PC-3 (cell line): ENCODE measurements around the gene SLIT1. TPM values are rescaled to one million over a fixed set of nuclear protein-coding genes. Genes with fewer than 3 reads are reported as not detected.

Source experiments
- ATAC-seq: fragments of 200-7000 bp; cut with Tn5 transposase; 2 replicates; pipeline ENCODE4 v1.9.1; 2020; ENCODE audit warnings: mild to moderate bottlenecking, moderate library complexity
- BruUV-seq: library from RNA; stranded (reverse); fragments of 400-500 nt; replicated peaks from 2 replicates; lab custom pipeline; 2021; lab: Mats Ljungman, UMichigan
- CTCF ChIA-PET: fragments of 300-600 bp; sonication (Branson Sonifier 250); formaldehyde crosslinking; loops from one replicate; lab custom pipeline; 2022; ENCODE audit warnings: antibody characterized with exemption; lab: Charles Lee
- POLR2A ChIA-PET: fragments of 300-600 bp; sonication (Branson Sonifier 250); formaldehyde crosslinking; loops from one replicate; lab custom pipeline; 2022; ENCODE audit warnings: antibody characterized with exemption; ENCODE audit not compliant: unreplicated experiment; lab: Charles Lee
- DNase-seq: peaks from one replicate; pipeline ENCODE4 v3.0.0-alpha.2; 2015
- H2AFZ ChIP-seq: fragments of 300-600 bp; sonication (generic); 2 replicates; pipeline ENCODE4 v1.6.0; 2016; ENCODE audit warnings: antibody characterized with exemption, low read length
- H3F3A ChIP-seq: fragments of 300-600 bp; sonication (generic); one replicate; pipeline ENCODE4 v1.6.0; 2017; ENCODE audit warnings: antibody characterized with exemption, low read length, control low read depth, mild to moderate bottlenecking; ENCODE audit not compliant: unreplicated experiment
- H3K27ac ChIP-seq: fragments of 300-600 bp; sonication (generic); 2 replicates; pipeline ENCODE4 v1.5.1; 2016; ENCODE audit warnings: mild to moderate bottlenecking, low read length
- H3K27me3 ChIP-seq: fragments of 300-600 bp; sonication (generic); 2 replicates; pipeline ENCODE4 v1.6.1; 2016; ENCODE audit warnings: low read length, mixed read lengths
- H3K36me3 ChIP-seq: fragments of 300-600 bp; sonication (generic); 2 replicates; pipeline ENCODE4 v1.6.1; 2016; ENCODE audit warnings: low read depth, mixed run types, low read length, mixed read lengths
- H3K4me1 ChIP-seq: fragments of 300-600 bp; sonication (generic); 2 replicates; pipeline ENCODE4 v1.5.1; 2016; ENCODE audit warnings: low read length; ENCODE audit not compliant: insufficient read depth
- H3K4me2 ChIP-seq: fragments of 300-600 bp; sonication (generic); 2 replicates; pipeline ENCODE4 v1.6.0; 2016; ENCODE audit warnings: low read length
- H3K4me3 ChIP-seq: fragments of 300-600 bp; sonication (generic); 2 replicates; pipeline ENCODE4 v1.5.1; 2016; ENCODE audit warnings: mild to moderate bottlenecking, low read length, mixed read lengths
- H3K79me2 ChIP-seq: fragments of 300-600 bp; sonication (generic); 2 replicates; pipeline ENCODE4 v1.6.1; 2017; ENCODE audit warnings: low read length, mixed read lengths
- H3K9ac ChIP-seq: fragments of 300-600 bp; sonication (generic); 2 replicates; pipeline ENCODE4 v1.6.0; 2016; ENCODE audit warnings: mild to moderate bottlenecking, low read length
- H3K9me2 ChIP-seq: fragments of 300-600 bp; sonication (generic); replicated peaks from 2 replicates; pipeline ENCODE4 v1.6.1; 2016; ENCODE audit warnings: mixed run types, low read length, mixed read lengths
- H3K9me3 ChIP-seq: fragments of 300-600 bp; sonication (generic); 2 replicates; pipeline ENCODE4 v1.6.1; 2016; ENCODE audit warnings: low read length, mixed read lengths
- H4K20me1 ChIP-seq: fragments of 300-600 bp; sonication (generic); 2 replicates; pipeline ENCODE4 v1.6.1; 2016; ENCODE audit warnings: low read length, mixed read lengths
- CTCF ChIP-seq: fragments of 300-600 bp; sonication (generic); conservative IDR thresholded peaks from 2 replicates; pipeline ENCODE4 v1.5.1; 2017; ENCODE audit warnings: antibody characterized with exemption, low read depth, mild to moderate bottlenecking, low read length
- EZH2 ChIP-seq: fragments of 300-600 bp; sonication (generic); IDR thresholded peaks from one replicate; pipeline ENCODE4 v1.6.1; 2017; ENCODE audit warnings: antibody characterized with exemption, mild to moderate bottlenecking, low read length; ENCODE audit not compliant: unreplicated experiment
- EZH2phosphoT487 ChIP-seq: fragments of 300-600 bp; sonication (generic); IDR thresholded peaks from 2 replicates; pipeline ENCODE4 v1.6.1; 2018; ENCODE audit warnings: mild to moderate bottlenecking, antibody characterized with exemption, low read length, borderline replicate concordance
- intact Hi-C: fragments of 100-400 bp; cut with micrococcal nuclease; formaldehyde crosslinking; loops from 2 replicates; pipeline ENCODE4 v1.9.0; 2023
- total RNA-seq: library from RNA; depleted of rRNA; stranded (reverse); fragments of >200 nt; gene quantifications from 2 replicates; pipeline ENCODE4 v1.2.3, GENCODE V29; 2014

SLIT1 gene
- total RNA-seq, 1 experiment from 2014 or later: not detected

GRCh38 chr10:97179311-97179710, 6.4 kb downstream of the SLIT1 start:
- no peaks in the 10 kb centered on the region for H3K79me2 ChIP-seq
- no peaks in the 10 kb centered on the region for H3K4me1 ChIP-seq
- H3K9me3 ChIP-seq: no peaks in the 10 kb centered on the region
- H3F3A ChIP-seq: no peaks in the 10 kb centered on the region
- CTCF ChIA-PET: no interaction called here
- H3K36me3 ChIP-seq: no peaks in the 10 kb centered on the region
- H3K9ac ChIP-seq: no peak overlapping the region
- no peak overlapping the region for H2AFZ ChIP-seq
- ATAC-seq (no peak), DNase-seq (no peak)
- no peak overlapping the region for H3K4me3 ChIP-seq
- intact Hi-C loops: no loop called here
- TF ChIP-seq CTCF (no peak), EZH2phosphoT487 (no peak), EZH2 (no peak)
- no peaks in the 10 kb centered on the region for H3K9me2 ChIP-seq
- no peaks in the 10 kb centered on the region for H4K20me1 ChIP-seq
- BruUV-seq: no TSS peak
- H3K4me2 ChIP-seq: no peak overlapping the region
- peaks cover 14% of the 10 kb centered on the region for H3K27me3 ChIP-seq
- POLR2A ChIA-PET: no interaction called here
- no peak overlapping the region for H3K27ac ChIP-seq

GRCh38 chr10:97178074-97178473, 7.7 kb downstream of the SLIT1 start:
- CTCF ChIA-PET: no interaction called here
- no peaks in the 10 kb centered on the region for H3K9me3 ChIP-seq
- BruUV-seq: no TSS peak
- no peak overlapping the region for H3K9ac ChIP-seq
- no peak for DNase-seq
- no peaks in the 10 kb centered on the region for H4K20me1 ChIP-seq
- H3K4me3 ChIP-seq: no peak overlapping the region
- no peak overlapping the region for H2AFZ ChIP-seq
- no peaks in the 10 kb centered on the region for H3K4me1 ChIP-seq
- intact Hi-C loops: no loop called here
- no peaks in the 10 kb centered on the region for H3K9me2 ChIP-seq
- no peak overlapping the region for H3K27ac ChIP-seq
- ATAC-seq: no peak
- H3K79me2 ChIP-seq: no peaks in the 10 kb centered on the region
- no peak for TF ChIP-seq EZH2
- no peak for TF ChIP-seq EZH2phosphoT487
- no peak for TF ChIP-seq CTCF
- H3F3A ChIP-seq: no peaks in the 10 kb centered on the region
- no peak overlapping the region for H3K4me2 ChIP-seq
- POLR2A ChIA-PET: no interaction called here
- H3K27me3 ChIP-seq: peaks cover 9% of the 10 kb centered on the region; the same call in 1 of the 2 replicates
- no peaks in the 10 kb centered on the region for H3K36me3 ChIP-seq

GRCh38 chr10:97176226-97176625, 9.5 kb downstream of the SLIT1 start:
- peaks cover 9% of the 10 kb centered on the region; the same call in 1 of the 2 replicates for H3K27me3 ChIP-seq
- CTCF ChIA-PET: interaction anchor here (0.6 kb wide), 1 partner anchor 73 kb away, joined by 3 read pairs; no protein-coding TSS in a partner anchor

More at GRCh38 chr10:97176226-97176625, 9.5 kb downstream of the SLIT1 start:
- Histone ChIP-seq H3K9me3 (no peaks in the 10 kb centered on the region), H3K4me2 (no peak overlapping the region), H3K9me2 (no peaks in the 10 kb centered on the region), H3K36me3 (no peaks in the 10 kb centered on the region), H4K20me1 (no peaks in the 10 kb centered on the region), H2AFZ (no peak overlapping the region), H3F3A (no peaks in the 10 kb centered on the region), H3K4me1 (no peaks in the 10 kb centered on the region), H3K9ac (no peak overlapping the region), H3K27ac (no peak overlapping the region), H3K4me3 (no peak overlapping the region), H3K79me2 (no peaks in the 10 kb centered on the region)
- no peak for DNase-seq
- BruUV-seq: no TSS peak
- POLR2A ChIA-PET: no interaction called here
- ATAC-seq: no peak
- no peak for TF ChIP-seq EZH2
- intact Hi-C loops: no loop called here
